IPS-NIHi7 (cell line): ENCODE measurements around the gene ENDOV.

ENCODE experiments used
- DNase-seq: peaks from one replicate; pipeline ENCODE4 v3.0.0; 2012; ENCODE audit warnings: mixed read lengths; ENCODE audit errors: extremely low spot score

ENDOV gene

GRCh38 chr17:80431246-80432195, 16.6 kb downstream of the ENDOV start:
- no peak for DNase-seq

DNA sequence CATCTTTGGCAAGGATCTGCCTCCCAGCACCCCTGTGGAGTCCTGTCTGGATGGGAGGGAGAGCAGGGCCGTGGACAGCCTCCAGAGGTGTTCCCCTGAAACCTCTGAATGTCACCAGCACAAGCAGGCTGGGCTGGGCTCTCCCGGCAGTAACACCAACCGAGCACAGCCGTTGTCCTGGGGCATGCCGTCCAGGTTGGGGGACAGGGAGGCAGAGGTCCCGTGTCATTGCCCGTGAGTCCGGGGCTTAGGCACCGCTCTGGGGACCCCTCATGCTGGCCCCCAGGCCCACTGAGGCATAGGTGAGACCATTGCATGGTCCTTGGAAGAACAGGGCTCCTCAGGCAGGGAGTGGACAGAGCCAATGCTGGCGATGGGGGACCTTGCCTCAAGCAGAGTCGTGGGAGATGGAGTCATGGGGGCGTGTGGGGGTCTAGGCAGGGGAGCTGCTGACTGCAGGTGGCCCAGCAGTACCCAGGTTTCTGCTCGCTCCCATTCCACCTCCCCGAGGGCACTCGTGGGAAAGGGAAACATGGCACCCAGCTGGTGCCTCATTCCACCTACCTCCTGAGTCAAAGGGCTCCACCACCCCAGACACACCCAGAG, 17.5 kb downstream of the ENDOV start:
- DNase-seq: no peak

GRCh38 chr17:80432961-80433550, 18.1 kb downstream of the ENDOV start:
- DNase-seq: no peak

GRCh38 chr17:80433916-80434666, 19.1 kb downstream of the ENDOV start:
- DNase-seq: no peak

GRCh38 chr17:80437532-80437931, 22.6 kb downstream of the ENDOV start:
- no peak for DNase-seq

DNA sequence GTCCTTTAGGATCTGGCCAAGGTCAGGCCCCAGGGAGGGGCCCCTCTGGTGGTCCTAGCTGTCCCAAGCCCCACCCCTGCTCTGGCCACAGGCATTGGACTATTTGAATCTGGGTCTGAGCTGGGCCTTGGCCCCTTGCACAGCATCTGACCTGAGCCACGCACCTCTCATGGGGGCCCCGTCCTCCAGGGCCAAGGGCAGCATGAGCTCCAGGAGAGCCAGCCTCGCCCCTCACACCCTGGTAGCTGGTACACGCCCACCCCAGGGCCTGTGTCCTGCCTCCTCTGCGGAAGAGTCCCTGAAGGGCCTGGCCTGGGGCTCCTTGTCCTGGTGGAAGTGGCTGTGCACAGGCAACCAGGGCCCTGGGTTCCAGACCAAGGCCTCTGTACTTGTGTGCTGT, 23.8 kb downstream of the ENDOV start:
- no peak for DNase-seq

GRCh38 chr17:80439499-80439898, 24.5 kb downstream of the ENDOV start:
- no peak for DNase-seq

GRCh38 chr17:80441133-80441578, 26.2 kb downstream of the ENDOV start:
- peak; percentile 98 for DNase-seq

GRCh38 chr17:80441598-80442322, 26.8 kb downstream of the ENDOV start:
- DNase-seq: no peak

GRCh38 chr17:80442323-80442659, 27.3 kb downstream of the ENDOV start:
- no peak for DNase-seq

DNA sequence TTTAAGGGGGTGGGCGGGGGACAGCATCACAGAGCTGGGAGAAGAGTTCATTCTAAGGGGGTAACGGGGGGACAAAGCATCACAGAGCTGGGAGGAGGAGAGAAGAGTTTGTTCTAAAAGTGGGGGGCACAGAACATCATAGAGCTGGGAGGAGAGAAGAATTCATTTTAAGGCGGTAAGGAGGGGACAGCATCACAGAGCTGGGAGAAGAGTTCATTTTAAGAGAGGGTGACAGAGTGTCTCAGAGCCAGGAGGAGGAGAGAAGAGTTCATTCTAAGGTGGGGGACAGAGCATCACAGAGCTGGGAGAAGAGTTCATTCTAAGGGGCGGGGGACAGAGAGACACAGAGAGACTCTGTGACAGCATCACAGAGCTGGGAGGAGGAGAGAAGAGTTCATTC, 27.8 kb downstream of the ENDOV start:
- no peak for DNase-seq

- DNase-seq: no peak
Observed at GRCh38 chr17:80443498-80443897, 28.5 kb downstream of the ENDOV start.

DNA sequence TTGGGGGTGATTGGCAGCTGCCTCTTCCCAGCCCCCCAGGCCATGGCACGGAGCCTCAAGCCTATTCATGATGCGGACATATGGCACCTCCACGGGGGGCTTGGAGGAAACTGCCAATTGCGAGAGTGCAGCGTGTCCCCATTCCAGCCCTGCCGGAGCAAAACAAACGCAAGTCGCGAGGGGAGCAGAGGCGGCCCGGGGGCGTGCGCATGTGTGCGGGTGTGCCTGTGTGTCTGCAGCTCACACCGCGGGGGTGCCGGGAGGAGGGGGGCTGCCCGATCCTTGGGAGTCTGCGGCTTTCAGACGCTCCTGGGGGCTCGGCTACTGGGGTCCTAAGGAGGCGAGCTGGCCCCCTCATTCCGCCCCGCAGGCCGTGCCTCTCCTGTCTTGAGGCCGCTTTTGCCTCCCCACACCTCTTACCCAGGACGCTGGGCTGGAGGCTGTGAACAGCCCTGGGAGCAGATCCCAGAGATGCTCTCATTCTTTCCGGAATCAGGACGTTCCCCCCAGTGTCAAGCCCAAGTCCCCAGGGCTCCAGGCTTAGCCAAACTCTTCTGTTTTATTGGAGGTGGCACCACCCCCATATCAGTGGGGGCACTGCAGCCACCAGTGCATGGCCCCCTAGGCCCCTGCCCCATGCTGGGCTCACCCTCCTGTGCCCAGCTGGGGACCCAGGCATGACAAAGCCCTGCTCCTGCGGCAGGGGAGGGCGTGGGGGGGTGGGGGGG, 29.1 kb downstream of the ENDOV start:
- DNase-seq: no peak

DNA sequence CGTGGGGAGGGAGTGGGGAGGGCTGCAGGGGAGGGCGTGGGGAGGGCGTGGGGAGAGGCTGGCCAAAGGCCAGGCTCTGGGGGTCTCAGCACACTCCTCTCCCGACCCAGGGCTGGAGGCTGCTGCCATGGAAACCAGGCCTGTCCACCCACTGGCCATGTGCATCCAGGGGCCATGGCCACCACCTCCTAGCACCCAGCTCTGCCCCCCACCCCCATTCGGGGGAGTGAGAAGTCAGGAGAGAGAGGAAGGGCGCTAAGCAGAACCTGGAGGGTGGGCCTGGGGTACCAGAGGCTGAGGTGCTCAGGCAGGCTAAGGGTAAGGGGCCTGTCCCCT, 29.6 kb downstream of the ENDOV start:
- DNase-seq: no peak

- no peak for DNase-seq
Observed at GRCh38 chr17:80445007-80445725, 30.2 kb downstream of the ENDOV start.

DNA sequence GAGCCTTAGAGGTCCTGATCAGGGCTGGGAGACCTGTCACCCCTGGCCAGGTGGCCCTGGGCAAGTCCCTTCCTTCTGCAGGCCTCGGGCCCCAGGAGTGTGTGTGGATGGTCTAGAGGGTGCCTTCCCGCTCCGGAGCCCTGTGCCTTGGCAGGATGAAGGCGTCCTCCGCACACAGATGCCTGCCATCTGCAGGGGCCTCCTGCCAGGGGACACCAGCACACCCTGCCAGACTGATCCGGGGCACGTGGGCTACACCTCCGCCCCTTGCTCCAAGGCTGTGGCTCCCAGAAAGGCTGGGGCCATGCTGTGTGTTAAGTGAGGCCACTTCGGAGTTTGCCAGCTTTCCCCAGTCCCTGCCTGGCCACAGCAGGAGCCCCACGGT, 30.8 kb downstream of the ENDOV start:
- no peak for DNase-seq

DNA sequence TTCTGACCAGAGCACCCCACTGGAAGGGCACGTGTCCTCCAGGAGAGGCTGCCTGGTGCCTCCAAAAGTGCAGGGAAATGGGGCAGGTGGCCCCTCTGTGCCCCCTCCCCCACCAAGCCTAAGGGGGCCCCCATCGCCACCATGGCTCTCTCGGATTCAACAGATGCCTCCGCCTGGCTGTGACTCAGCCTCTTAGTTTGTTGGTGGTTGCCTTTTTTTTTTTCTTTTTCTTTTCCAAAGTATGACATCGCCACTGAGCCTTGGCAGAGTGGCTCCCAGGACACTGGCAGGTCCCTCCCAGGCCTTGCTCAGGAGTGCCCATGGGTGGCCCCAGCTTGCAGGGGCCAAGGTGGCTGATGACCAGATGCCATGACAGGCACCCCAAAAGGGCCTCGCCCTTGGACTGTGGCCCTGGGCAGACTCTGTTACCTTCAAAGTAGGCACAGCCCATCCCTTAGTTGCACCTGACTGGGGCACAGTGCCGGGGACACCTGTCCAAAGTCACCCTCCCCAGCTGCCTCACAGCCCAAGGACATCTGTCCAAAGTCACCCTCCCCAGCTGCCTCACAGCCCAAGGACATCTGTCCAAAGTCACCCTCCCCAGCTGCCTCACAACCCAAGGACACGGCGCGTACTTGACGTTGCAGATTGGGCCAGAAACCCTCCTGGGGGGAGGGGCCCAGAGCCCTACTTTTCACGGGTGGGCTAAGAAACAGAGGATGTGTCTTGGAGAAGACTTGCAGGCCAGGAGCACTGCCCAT, 31.9 kb downstream of the ENDOV start:
- no peak for DNase-seq

DNA sequence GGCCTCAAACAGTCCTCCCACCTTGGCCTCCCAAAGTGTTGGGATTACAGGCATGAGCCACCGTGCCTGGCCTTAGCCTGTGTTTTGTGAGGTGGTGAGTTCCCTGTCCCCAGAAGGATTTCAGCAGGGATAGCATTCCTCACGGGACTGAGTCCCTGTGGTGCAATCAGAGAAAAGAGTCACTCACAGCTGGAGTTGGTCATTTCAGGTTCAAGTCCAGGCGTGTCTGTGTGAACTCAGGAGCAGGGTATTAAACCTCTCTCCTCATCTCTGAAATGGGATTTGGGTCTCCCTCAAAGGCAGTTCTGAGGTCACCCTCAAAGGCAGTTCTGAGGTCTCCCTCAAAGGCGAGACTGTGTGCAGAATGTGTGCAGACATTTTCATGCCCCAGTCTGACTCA, 32.8 kb downstream of the ENDOV start:
- DNase-seq: no peak

GRCh38 chr17:80449194-80449929, 34.4 kb downstream of the ENDOV start:
- no peak for DNase-seq
